GM19467 (cell line): ENCODE measurements around the gene ARHGAP6.

Experiments used
- ATAC-seq: cut with Tn5 transposase; IDR thresholded peaks from one replicate; pipeline ENCODE4 v1.9.1; 2021; ENCODE audit warnings: mild to moderate bottlenecking, moderate library complexity; ENCODE audit not compliant: unreplicated experiment

Gene ARHGAP6

DNA sequence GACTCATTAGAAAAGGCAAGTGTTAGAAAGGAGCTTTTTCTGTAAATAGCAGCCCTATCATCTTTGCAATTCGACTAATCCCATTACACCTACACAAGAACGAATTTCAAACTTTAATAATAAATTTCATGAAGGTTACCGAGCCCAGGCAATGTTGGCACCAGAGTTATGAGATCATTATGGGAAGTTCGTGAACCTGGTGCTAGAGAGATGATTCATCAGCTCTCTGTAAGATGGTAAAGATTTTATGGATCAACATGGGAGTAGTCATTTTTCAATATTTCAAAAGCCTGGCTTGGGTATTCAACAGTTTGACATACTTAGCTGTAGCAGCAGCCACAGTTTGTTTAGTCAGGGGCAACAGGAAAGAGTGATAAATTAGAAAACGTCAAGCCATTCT, 336.7 kb downstream of the ARHGAP6 start:
- no peak for ATAC-seq

DNA sequence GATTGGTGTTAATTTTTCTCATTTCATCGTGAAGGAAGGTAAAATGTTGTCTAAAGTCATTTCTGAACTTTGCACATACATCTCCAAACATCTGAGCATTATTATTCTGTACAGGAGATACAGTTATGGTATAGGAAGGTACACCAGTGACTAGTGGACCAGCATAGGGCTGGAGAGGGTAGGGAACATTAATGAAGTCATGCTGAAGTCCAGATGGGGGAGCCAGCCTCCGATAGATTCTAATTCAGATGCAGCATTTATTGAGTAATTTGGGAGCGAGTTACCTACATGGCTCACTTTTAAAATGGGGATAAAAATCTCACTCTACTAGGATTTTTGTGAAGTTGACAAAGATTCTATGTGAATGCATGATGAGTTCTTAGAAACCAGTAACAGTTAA, 337.6 kb downstream of the ARHGAP6 start:
- ATAC-seq: no peak

DNA sequence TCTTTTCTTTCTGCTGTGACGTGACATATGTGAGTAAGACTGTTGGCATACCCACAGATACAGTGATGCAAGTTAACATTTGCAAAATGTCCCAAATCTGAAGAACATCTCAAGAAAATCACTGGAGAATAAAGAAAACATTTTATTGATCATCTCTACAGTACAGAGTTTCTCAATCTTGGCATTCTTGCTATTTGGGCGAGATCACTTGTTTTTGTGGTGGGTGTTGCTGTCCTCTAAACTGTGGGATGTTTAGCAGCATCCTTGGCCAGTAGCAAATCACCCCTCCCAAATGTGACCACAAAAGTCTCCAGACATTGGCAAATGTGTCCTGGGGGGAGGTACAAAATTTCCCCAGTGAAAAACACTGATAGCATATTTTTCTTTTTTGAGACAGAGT, 343.7 kb downstream of the ARHGAP6 start:
- no peak for ATAC-seq

DNA sequence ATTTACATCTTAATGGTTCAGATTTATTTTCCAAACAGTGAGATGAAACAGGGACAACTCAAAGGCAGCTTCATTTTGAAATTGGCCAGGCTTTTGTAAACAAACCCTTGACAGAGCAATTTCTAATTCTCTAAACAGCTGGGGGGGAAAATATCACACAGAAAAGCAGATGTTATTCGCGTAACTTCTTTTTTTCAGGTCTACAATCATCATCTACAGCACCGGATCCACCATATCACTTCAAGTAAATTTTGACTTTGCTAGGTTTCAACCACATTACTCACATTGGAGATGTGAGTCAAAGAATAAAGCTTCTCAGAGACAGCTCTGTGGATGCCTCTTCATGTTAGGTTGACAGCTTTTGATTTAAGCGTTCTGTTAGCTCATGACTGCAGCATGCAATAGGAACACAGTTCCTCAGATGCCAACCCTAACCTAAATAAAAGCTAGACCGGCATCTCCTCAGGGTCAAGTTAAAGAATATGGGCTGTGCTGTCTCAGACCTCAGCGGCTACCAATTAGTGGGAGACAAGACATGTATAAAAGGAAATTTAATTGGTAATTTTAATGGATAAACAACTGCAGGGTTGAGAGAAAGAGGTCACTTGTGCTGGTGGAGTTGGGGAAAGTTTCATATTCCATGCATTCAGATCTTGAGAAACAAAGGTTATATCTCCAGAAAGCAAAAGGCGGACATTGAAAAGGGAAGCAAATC, 345.8 kb downstream of the ARHGAP6 start:
- ATAC-seq: no peak

DNA sequence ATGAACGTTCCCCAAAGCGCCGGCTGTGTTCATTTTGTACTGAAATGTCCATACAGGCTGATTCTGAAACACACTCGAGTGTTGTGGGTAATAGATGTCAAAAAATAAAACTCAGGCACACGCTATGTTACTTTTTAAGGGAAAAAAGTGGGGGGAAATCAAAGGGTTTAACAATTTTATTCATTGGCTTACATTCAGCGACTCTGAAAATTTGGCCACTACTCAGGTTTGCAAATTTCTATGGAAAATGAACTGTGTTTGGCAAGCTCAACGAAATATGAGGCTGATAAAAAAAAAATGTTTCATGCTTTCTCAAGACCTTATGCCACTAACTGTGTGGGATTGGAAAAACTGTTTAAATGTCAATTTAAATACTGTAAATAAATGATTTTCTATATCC, 354.0 kb downstream of the ARHGAP6 start:
- no peak for ATAC-seq

DNA sequence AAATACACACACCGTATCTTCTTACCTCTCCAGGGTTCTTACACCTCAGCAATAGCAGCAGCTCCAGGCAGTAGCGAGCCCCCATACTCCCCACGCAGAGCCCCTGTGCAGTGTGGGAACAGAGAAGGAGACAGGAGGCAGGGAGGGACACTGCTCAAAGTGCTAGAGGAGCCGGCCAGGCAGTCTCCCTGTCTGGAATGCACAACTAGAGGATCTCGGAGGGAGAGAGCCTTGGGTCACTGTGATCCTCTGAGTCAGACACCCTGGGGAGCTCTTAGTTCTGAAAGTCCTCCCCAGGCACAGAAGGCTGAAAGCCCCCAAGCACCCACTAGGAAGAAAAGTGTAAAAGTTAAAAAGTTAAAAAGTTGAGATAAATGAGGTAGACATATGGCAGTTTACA, 356.5 kb downstream of the ARHGAP6 start:
- ATAC-seq: no peak

DNA sequence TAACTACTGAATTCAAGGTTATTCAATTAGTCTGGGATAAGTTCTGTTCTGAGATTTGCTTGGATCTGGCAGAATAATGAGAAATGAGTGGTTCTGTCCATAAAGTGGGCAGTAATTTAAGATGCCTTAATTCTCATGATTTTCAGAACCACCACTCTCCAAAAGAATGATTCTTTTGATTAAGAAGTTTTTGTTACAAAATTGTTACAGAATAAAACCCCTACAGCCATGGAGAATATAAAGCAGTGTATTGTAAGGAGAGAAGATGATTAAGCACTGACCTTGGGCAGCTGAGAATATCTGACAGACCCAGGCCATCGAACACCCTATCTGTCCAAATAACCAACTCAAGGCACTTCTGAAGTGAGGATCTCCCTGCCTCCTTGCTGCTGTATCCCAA, 360.1 kb downstream of the ARHGAP6 start:
- ATAC-seq: no peak

DNA sequence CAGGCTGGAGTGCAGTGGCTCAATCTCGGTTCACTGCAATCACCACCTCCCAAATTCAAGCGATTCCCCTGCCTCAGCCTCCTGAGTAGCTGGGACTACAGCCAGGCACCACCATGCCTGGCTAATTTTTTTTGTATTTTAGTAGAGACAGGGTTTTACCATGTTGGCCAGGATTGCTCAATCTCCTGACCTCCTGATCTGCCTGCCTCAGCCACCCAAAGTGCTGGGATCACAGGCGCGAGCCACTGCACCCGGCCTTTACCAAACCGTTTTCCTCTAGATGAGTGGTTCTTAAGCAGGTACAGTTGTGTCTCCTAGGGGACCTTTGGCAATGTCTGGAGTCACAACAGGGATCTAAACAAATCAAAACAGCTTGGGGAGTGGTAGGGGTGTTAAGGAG, 360.9 kb downstream of the ARHGAP6 start:
- no peak for ATAC-seq

DNA sequence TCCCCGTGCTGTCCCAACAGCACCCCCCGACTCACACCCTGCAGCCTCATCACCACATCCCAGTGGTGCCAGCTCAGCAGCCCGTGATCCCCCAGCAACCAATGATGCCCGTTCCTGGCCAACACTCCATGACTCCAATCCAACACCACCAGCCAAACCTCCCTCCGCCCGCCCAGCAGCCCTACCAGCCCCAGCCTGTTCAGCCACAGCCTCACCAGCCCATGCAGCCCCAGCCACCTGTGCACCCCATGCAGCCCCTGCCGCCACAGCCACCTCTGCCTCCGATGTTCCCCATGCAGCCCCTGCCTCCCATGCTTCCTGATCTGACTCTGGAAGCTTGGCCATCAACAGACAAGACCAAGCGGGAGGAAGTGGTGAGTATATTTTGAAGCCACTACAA, 367.1 kb downstream of the ARHGAP6 start:
- no peak for ATAC-seq

DNA sequence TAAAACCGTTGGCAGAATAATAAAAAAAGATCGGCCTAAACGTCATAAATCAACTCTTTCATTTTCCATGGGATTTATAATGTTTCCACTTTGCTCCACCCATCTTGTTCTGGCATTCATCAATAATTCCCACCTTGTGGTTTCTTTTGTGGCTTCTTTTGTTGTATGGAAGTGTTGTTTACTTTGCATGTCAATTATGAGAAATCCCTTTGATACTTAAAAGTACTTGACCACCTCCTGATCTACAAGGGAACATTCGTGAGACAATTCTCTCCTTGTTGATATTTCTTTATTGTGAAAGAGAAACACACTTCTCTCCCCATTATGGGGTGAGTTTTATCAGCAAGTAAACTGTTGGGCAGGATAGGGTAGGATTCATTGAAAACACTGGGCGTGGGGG, 369.7 kb downstream of the ARHGAP6 start:
- no peak for ATAC-seq

DNA sequence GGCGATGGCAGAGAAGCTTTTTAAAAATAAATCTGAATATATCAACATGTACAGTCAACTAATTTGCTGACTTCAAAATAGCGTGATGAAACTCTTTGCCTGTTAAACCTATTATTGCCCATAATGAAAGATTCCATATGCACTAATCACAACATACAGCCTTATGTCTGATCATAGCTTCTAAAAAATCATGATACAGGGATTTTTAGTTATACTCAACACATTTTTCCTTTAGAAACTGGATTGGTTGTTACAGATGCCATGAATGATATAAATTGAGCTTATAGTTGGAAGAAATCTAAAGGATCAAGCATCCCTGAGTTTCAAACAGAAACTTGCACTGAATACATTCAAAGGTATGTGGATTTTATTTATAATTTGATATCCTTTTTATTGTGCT, 372.6 kb downstream of the ARHGAP6 start, which contains the start of gene AMELX:
TSS of gene AMELX (plus strand) at position 301 of the 400 bp plus-strand sequence. CDS start 1,376 bp downstream, outside the sequence.
- ATAC-seq: no peak

DNA sequence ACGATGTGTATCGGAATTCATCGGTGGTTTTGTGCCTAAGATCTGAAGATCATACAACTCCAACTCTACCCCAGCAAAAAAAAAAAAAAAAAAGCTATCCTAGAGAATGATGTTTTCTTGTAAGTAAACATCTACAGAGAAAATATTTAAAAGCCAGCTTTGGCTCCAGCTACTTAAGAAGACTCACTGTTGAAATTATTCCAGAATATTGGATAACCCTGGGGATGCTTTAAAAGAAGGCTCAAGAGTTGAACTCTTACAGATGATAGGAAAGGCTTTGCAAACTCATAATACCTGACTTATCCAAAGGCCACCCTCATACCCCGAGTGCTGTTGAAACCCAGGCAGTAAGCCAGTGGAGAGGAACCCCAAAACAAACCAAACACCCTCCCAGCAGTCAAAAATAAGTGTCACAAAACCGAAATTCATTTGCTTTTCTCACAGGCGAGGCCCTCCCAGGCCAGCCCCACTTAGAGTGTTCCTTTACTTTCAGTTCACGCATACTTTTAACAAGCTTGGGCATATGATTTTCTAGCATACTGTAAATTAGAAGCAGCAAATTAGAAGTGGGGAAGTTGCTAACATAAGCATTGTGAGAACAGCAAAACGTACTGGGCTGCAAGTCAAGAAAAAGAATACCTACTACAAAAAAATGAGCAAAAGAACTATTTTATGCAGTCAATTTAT, 375.2 kb downstream of the ARHGAP6 start:
- no peak for ATAC-seq

DNA sequence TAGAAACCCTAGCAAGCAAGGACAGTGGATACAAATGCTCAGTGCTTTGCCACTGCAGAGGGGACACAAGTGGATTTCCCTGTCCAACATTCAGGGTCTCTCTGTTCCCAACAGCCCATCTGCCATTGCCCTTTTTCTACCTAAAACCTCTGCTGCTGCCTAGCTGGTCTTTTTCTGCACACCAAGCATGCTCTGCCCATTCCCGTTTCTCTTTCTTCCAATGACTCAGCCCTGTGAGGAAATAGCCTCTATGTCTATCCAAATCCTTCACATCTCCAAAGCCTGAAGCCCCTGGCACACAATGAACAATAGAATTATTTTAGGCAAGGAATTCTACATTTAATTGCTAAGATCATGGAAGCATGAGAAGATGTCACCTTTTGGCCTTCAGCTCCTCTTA, 378.2 kb downstream of the ARHGAP6 start:
- no peak for ATAC-seq

DNA sequence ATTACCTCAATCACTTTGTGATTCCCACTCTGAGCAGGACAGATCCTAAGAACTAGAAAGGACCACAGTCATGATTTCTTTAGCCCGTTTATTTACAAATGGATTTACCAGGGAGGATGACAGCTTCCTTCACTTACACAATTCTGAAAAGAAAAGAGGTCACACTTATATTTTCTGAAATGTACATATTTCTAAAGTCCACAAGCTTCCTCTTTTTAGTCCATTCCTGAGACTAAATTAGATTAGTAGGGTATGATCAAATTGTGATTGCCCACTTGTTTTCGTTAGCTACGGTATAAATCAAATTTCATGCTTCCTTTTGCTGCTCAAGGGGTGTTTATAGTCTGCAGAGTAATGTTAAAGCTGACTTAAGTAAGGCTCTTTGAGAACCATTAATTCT, 380.1 kb downstream of the ARHGAP6 start:
- no peak for ATAC-seq

DNA sequence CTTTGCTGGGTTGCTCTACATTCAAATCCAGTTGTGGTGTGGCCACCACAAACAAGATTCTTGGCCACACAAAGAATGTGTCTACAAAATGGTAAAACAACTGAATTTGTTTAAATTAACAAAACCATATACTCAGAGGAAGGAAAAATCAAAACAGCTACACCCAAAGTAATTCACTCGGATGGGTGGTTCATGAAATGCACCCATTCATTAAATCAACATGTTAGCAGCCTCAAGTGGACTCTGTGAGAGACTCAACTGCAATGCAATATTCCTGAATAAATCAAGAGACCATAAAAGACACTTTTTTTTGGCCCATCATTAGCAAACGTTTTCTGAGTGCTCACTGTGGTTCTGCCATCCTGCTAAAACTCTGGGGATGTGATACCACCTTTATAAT, 383.7 kb downstream of the ARHGAP6 start:
- ATAC-seq: no peak

DNA sequence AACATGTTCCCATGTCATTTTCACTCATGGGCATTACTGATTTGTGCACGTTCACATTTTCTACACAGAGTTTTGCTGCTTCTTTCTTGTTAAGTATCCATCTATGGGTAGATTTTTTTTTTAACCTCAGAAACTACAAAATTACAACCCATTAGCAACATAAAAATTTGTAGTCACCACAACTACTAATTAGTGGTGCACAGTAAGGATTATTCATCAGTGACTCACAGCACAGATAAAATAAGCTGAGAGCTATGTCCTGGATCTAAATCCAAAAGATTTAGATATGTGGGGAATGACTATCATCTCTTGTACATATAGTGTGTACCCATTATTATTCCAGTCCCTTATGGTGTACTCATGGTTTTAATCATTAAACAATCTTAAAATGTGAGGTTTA, 392.2 kb downstream of the ARHGAP6 start:
- no peak for ATAC-seq

DNA sequence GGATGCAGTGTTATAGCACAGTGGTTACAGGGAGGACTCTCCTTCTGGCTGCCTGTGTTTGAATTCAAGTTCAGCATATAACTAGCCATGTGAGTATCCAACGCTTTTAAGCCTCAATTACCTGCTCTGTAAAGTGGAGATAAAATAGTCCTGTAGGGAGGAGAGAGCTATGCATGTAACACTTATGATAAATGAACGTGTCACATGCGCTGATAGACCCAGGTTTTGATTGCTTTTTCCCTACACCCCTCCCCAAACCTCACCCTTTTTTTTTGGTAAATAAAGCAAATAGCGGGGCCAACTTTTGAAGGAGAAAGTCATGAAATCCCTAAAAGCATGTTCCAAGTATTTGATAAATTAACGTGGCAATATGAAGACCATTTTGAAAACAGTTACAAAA, 392.9 kb downstream of the ARHGAP6 start:
- ATAC-seq: no peak

DNA sequence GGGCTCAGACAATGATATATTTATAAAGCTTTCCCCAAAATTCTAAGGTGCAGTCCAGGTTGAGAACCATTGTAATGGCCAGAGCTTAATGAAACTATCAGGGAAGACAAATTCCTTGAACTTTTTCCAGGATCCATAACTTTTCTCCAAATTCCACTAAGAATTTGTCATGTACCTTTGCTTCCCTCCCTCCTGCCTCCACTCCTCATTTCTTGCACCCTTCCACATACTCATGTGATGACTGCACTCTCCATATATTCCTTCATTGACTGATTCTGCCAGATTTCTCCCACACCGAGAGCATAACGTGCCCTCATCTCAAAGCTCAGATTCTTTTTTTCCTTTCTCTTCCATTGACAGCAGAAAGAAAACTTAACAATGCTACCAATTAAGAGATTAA, 393.4 kb downstream of the ARHGAP6 start:
- no peak for ATAC-seq

DNA sequence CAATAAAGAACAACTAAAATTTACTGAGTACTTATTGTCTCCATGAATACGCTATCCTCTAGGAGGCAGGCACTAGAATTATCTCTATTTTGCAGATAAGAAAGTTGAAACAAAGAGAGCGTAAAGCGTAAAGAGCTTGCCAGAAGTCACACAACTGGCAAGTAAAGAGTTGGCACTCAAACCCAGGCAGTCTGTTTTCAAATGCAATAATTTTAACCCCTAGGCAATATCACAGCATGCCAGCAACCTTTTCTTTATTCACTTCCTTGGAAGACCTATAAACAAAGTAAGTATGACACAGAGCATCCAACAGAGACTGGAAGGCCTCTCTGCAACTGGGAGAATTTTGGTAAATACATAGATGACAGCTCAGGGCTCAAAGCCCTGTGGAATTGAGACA, 395.7 kb downstream of the ARHGAP6 start:
- no peak for ATAC-seq

DNA sequence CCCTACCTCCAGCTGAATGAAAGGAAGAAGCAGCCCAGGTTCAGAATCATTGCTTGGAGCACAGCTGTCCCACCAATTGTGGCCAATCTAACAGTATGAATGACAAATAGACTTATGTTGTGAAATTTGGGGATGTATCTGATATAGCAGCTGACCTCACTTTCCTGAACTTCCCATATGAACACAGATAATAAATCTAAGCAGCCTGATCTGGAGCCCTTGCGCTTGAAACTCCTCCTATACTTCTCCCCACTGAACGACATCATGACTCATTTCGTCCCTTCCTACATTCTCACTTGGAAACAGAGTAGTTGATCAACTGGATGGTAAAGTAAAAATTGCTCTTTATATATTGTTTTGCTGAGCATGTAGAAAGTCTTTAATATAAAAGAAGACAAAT, 396.7 kb downstream of the ARHGAP6 start:
- ATAC-seq: no peak

DNA sequence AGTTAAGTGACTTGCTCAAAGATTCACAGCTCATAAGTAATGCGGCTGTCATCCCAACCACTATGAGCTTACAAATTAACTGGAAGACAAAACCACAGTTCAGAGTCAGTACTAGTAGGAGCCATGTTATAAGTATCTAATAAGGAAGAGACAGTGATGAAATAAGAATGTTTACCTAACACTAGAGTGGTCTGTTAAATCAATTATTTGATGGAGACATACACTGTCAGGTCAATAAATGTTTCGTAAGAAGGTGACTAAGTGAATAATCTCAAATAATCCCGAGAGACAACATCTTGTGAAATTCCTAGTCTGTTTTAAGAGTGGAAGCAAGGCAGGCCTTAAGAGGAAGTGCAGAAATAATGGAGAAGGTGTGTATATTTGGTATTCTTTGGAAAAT, 398.3 kb downstream of the ARHGAP6 start:
- ATAC-seq: no peak

DNA sequence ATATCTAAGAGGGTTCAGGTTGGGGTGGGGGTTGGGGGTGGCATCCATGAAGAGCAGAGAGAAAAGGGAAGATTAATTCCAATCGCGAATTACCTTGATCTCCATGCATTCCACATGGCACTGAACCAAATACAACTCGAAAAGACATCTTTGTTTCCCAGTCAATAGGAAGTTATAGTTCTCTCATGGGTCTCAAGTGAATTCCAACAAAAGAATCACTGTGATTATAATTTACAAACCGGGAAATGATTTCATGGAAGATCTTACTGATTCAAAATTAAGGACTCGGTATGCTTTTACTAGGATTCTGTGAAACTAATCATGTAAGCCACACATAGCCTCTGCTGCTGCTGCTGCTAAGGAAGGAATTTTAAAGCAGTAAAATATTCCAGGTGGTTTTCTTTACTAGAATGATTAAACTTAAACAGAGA, 399.1 kb downstream of the ARHGAP6 start:
- ATAC-seq: no peak

DNA sequence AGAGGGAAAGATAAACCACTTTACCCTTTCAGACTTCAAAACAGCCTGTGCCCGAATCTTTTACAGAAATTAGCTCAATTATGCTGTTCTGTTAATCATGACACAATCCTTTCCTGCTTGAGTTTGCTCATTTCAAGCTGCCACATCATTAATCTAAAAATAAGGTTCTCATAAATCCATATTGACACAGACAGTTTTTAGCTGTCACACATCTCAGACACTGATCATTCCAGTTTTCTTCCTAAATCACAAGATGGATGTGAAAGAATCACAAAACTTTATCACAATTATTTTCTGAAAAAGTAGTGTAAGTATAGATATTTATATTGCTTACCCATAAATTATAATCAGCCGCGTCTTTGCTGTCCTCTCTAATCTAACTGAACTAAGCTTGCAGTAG, 400.4 kb downstream of the ARHGAP6 start:
- ATAC-seq: no peak
